Stimulated activated CD8-positive, alpha-beta memory T cell treated with anti-CD3 and anti-CD28 coated beads, Interleukin-4, amount 100 ng/mL, for 4 hours (primary cell): ENCODE measurements around the gene CRADD.

Experiments
- DNase-seq, 2 donors: peaks; one replicate each; pipeline ENCODE4 v3.0.0-alpha.2; 2020; ENCODE audit warnings: low read depth in 2 of 2, low spot score in 1 of 2

The CRADD gene

DNA sequence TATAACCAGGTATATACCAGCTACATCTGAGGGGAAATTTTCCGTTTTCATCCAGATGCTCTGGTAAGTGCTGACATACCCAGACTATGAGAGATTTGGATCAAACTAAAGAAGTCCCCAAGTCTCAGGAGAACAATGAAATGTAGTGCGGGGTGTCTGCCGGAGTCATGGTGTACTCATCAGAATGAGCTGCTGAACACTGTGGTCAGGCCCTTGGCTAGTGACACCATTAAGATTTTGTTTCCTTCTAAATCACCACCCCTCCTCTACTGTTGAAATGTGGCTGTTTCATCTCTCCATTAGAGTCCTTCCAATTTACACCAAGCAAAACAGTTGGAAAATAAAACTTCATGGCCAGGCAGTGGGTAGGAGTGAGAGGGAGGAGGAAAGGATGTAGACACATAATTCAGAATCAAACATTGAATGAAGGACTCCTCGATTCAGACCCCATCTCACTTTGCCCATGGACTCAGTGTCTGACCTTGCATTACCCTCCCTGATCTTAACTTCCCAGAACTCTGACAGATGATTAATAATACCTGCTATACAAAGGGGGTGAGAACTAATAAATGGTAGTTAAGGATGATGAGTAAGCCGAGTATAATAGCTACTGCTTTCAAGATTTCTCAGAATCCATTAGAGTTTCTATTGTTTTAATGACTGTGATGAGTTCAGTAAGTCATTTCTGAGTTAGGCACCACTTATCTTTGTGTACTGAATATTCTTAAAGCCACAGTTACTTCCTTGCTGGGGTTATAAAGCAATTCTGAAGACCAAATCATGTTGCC is 127.4 kb downstream of the CRADD start:
- DNase-seq: no peak

- DNase-seq: no peak
These were observed 128.6 kb downstream of the CRADD start for GRCh38 chr12:93805736-93806141.

- DNase-seq: no peak
These were observed 130.2 kb downstream of the CRADD start for GRCh38 chr12:93807354-93807753.

DNA sequence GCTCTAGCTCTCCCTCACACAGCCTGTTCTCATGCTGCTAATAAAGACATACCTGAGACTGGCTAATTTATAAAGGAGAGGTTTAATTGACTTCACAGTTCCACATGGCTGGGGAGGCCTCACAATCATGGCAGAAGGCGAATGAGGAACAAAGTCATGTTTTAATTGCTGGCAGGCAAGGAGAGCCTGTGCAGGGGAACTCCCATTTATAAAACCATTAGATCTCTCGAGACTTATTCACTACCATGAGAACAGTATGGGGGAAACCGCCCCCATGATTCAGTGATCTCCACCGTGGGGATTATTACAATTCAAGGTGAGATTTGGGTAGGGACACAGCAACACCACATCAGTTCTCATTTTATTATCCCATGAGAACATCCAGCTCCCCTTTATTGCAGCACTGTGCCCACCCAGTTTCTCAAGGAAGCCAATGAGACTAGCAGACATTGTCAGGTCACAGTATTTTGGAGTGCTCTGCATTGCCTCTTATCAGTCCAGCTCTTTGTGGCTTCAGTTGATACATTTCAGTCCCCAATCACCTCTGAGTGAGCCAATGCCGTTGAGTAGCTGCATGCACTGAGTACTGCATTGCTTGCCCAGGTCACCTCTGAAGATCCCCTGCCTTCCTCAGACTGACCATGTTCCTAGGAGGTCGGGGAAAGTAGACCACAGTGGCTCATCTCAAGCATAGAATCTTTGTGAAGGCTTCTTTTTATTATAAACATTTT is 131.2 kb downstream of the CRADD start:
- no peak for DNase-seq

DNA sequence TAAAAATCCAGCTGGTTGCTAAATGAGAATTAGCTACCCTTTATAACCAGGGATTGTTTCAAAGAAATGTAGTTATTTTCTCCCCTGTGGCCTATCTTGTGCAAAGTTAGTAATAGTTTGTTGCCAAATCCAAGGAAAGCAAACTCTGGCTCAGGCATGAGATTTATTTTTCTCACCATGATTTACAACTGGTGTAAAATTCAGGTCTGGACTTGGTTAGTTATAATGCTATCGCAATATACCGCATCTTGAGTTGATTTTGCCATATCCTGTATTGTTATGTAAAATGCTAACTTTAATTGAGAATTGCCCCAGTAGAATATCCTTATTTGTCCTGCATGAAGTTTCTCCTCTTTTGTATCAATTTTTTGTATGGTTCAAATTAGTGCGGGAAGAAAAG is 135.5 kb downstream of the CRADD start:
- DNase-seq: no peak

- no peak for DNase-seq
These were observed 136.0 kb downstream of the CRADD start for GRCh38 chr12:93813186-93813585.

DNA sequence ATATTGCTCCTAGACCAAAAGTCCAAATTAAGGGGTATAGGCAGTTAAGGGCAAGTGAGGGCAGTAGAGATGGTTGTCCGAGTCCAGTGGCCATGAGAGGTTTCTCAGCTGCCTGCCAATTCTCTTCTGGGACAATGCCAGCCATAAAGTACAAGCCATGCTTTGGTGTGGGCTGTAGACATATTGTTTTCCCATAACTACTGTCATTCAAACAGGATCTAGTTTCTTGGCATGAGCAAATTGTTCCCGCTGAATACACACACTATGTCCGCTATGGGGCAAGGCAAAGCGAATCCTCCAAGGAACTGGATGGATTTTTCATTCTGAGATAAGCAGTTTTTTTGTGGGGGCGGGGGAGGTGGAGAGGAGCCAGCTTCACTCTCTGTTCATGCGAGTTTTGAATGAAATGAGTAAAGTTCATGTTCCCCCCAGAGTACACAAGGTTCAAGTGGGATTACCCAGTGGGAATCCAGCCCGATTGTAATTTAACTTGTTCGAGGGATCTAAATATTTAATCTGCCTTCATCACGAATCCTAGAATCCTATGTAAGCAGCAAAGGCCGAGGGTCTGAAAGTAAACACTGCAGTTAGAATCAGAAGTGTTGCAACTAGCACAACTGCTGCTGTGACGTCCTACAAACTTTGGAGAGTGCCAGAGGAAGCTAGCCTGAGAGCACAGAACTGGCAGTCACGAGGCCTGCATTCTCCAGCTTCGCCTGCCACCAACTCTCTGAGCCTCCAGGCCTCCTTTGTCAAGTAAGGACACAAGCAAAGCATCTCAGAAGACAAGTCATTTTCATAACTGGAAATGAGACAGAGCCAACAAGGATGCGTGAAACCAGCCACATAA is 137.0 kb downstream of the CRADD start:
- DNase-seq: no peak

- DNase-seq: no peak
These were observed 141.4 kb downstream of the CRADD start for GRCh38 chr12:93818488-93819049.

DNA sequence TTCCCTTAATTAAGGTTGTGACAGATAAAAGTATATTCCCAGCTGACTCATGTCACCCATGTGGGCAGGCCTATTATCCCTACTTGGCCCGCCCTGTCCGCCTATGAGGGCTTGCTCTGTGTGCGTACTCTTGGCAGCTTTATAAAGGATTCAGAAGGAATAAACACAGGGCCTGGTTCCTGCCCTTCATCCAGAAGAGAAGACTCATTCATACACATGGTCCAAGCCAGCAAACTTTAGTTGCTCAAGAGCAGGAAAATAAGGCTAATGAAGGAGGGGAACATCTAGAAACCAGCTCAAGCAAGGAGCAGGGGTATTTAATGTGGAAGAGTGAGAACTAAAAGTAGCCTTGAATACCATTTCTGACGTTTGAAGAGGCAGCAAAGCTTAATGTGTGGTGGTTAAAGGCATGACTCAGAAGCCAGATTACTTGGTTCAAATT is 141.9 kb downstream of the CRADD start:
- no peak for DNase-seq

DNA sequence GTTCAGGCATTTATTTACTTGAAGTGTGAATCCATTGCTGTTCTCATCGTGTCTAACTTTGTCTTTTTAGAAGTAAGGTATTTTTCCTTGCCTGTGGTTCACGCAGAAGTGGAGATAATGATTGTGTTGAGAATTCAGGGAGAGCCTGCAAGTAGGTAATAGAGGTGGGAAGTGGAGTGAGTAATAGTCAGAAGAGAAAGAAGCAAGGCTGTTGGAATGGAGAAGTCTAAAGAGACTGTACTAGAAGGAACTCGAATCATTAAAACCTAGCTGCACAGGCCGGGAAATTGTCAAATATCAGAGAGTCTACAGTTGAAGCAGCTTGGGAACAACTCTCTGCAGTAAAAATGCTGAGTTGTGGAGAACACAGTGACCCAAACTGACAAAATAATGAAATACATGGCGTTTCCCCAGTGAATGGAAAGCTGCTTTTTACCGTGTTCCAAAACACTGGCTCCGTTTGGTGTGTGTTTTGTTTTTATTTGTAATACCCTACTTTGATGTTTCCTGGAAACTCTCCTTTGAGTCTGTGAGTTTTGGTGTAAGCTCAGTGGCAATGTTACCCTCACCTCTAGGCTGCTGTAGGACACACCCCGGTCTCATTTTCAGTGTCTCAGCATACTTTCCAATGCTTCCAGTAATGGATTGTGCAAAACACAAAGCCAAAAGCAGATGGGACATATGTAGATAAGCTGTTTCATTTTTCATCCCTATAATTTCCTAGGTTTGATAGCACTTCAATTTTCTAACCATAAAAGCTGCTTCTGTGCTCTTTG is 146.6 kb downstream of the CRADD start:
- no peak for DNase-seq

DNA sequence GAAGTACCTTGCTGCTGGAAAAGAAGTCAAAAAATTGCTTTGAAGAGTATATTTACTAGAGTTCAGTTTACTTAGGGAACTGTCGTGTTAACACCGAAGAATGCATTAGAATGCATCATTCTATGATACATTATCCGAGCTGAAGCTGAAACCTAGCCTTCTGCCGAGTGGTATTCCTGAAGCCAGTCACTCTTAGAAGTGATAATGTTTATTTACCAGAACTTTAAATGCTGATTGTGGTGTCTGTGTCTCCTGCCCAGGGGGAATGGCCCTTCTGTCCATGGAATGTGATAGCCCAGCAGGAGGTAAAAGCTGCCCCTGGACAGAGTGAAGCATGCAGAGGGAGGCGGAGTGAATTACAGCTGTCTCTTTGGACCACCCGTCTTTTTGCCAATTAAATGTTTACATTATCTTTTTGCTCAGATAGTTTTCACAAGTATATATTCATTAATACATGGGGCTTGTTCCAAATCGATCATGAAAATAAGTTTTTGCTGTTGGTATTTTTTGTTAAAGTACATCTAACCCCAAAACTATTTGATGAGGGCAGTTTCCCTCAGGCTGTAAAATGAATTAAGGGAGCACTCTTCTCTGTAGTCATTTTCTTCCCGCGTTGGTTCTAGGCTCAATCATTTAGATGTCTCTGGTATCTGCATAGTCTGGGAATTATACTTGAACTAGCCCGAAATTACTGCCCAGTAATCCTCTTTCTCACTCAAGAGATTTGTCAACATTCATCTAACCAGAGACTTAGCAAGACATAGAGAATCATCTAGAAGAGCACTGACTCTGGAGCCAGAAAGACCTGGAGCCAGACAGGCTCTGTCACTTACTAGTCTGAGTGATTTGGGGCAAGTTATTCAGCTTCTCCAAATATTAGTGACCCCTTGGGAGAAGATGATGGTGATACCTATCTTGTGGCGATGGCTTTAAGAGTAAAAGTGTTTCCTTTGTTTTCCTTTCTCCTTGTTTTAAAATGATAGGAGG is 147.6 kb downstream of the CRADD start:
- no peak for DNase-seq

- DNase-seq: no peak
These were observed 148.3 kb downstream of the CRADD start for GRCh38 chr12:93825501-93825888.

- no peak for DNase-seq
These were observed 148.9 kb downstream of the CRADD start for GRCh38 chr12:93825931-93826555.

GRCh38 chr12:93827179-93827578 is 150.0 kb downstream of the CRADD start:
- DNase-seq: no peak

GRCh38 chr12:93827669-93828068 is 150.5 kb downstream of the CRADD start:
- no peak for DNase-seq

GRCh38 chr12:93829016-93829415 is 151.8 kb downstream of the CRADD start:
- no peak for DNase-seq

- DNase-seq: no peak
These were observed 154.2 kb downstream of the CRADD start for GRCh38 chr12:93831374-93831773.

DNA sequence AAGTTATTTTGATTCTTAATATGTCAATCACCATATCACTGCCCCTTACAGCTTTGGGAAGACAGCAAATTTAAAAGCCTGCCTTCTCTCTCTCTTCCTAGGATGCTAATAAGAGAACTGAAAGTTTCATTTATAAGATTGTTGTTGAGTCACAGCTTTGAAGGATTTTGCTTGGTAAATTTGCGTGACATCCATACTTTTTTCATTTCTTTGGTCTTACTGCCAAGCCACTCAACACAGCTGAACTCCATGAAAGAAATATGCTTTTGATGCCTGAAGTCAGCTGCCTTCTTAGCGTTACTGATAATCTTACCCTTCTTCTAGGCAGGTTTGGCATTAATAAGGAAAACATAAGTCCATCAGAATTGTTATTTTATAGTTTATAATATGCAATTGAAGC is 155.0 kb downstream of the CRADD start:
- no peak for DNase-seq

- no peak for DNase-seq
These were observed 156.8 kb downstream of the CRADD start for GRCh38 chr12:93833946-93834345.
